GM18526 (cell line): ENCODE results near the gene CYP2J2.

ENCODE experiments used
- POLR2A ChIP-seq: IDR thresholded peaks from 3 replicates; pipeline ENCODE4 v1.6.1; 2011; ENCODE audit not compliant: insufficient read length; ENCODE audit errors: extremely low read depth

The CYP2J2 gene

GRCh38 chr1:59892841-59893811 lies 33.4 kb downstream of the CYP2J2 start:
- TF ChIP-seq POLR2A = no peak

GRCh38 chr1:59885160-59885832 lies 41.3 kb downstream of the CYP2J2 start:
- no peak for TF ChIP-seq POLR2A

- TF ChIP-seq POLR2A = no peak
Observed at GRCh38 chr1:59880735-59881134, 45.8 kb downstream of the CYP2J2 start.

- no peak for TF ChIP-seq POLR2A
Observed at GRCh38 chr1:59879996-59880505, 46.5 kb downstream of the CYP2J2 start.

GRCh38 chr1:59879574-59879973 lies 47.0 kb downstream of the CYP2J2 start:
- no peak for TF ChIP-seq POLR2A

- no peak for TF ChIP-seq POLR2A
Observed at GRCh38 chr1:59878370-59878769, 48.2 kb downstream of the CYP2J2 start.

GRCh38 chr1:59877108-59877682 lies 49.4 kb downstream of the CYP2J2 start:
- no peak for TF ChIP-seq POLR2A

- no peak for TF ChIP-seq POLR2A
Observed at GRCh38 chr1:59871746-59872145, 54.8 kb downstream of the CYP2J2 start.

- TF ChIP-seq POLR2A = no peak
Observed at GRCh38 chr1:59866462-59866861, 60.1 kb downstream of the CYP2J2 start.

GRCh38 chr1:59857679-59858354 lies 68.8 kb downstream of the CYP2J2 start:
- no peak for TF ChIP-seq POLR2A

GRCh38 chr1:59856725-59857338 lies 69.7 kb downstream of the CYP2J2 start:
- TF ChIP-seq POLR2A = no peak

GRCh38 chr1:59852117-59852516 lies 74.5 kb downstream of the CYP2J2 start:
- no peak for TF ChIP-seq POLR2A

GRCh38 chr1:59846895-59847282 lies 79.7 kb downstream of the CYP2J2 start:
- TF ChIP-seq POLR2A = no peak

- TF ChIP-seq POLR2A = no peak
Observed at GRCh38 chr1:59846209-59846894, 80.2 kb downstream of the CYP2J2 start.
